Activated T-cell treated with anti-CD3 and anti-CD28 coated beads, Interleukin-2, amount 50 U/mL, for 72 hours (primary cell): Measurements from ENCODE around the gene CYTH4. TPM values are rescaled to one million over a fixed set of nuclear protein-coding genes. Genes with fewer than 3 reads are reported as not detected.
A peak's percentile ranks its signal among the peaks of the same experiment; 100 is the strongest.
"Not testable (repeated sequence)": the region's sequence is repeated elsewhere in the genome, so short reads cannot be mapped to it uniquely, and the experiment has no call there.

Experiments used
- ATAC-seq, 2 donors: fragments of 150-1000 bp; cut with Tn5 transposase; replicated peaks in 1 of 2; 2 replicates each; pipeline ENCODE4 v1.10.0; 2021; ENCODE audit warnings: moderate library complexity in 2 of 2, mild to moderate bottlenecking in 1 of 2
- DNase-seq, 2 donors: peaks; one replicate each; pipeline ENCODE4 v3.0.0; 2021 to 2022; ENCODE audit warnings: mixed read lengths in 1 of 2
- H3K27ac Mint-ChIP-seq: one replicate; pipeline ENCODE4 v1.8.0; 2022; ENCODE audit warnings: mild to moderate bottlenecking, moderate library complexity, mixed read lengths
- H3K27me3 Mint-ChIP-seq: one replicate; pipeline ENCODE4 v1.8.0; 2022; ENCODE audit warnings: low read depth, mixed read lengths
- H3K36me3 Mint-ChIP-seq, 2 donors: one replicate each; pipeline ENCODE4 v1.8.0; 2022; ENCODE audit warnings: mixed read lengths in 2 of 2, mild to moderate bottlenecking in 1 of 2; ENCODE audit not compliant: insufficient read depth in 2 of 2
- H3K4me1 Mint-ChIP-seq: one replicate; pipeline ENCODE4 v1.8.0; 2022; ENCODE audit warnings: low read depth, mixed read lengths
- H3K4me3 Mint-ChIP-seq, 2 donors: one replicate each; pipeline ENCODE4 v1.8.0; 2022; ENCODE audit warnings: mild to moderate bottlenecking in 2 of 2, mixed read lengths in 2 of 2, moderate library complexity in 2 of 2
- H3K9me3 Mint-ChIP-seq, 2 donors: one replicate each; pipeline ENCODE4 v1.8.0; 2022; ENCODE audit warnings: mixed read lengths in 2 of 2
- total RNA-seq, 2 donors: library from RNA; stranded (reverse); gene quantifications; one replicate each; pipeline ENCODE4 v1.2.3, GENCODE V29; 2022

CYTH4 gene
- 10 to 100 TPM; 71.9 to 87.5 TPM for total RNA-seq

- Mint-ChIP-seq H3K36me3 (peaks cover 6 to 16% of the 10 kb centered on the region in 2 donors), H3K4me1 (peaks cover 80% of the 10 kb centered on the region), H3K9me3 (no peaks in the 10 kb centered on the region), H3K27ac (peak within 1 kb of the TSS; percentile 98), H3K27me3 (peaks cover 8% of the 10 kb centered on the region), H3K4me3 (peak within 1 kb of the TSS; percentile 93)
- DNase-seq (peak; percentile 85 to 87), ATAC-seq (peak; percentile 90 to 93)
Measured at GRCh38 chr22:37282385-37282677, at the start of gene CYTH4. Gene CYTH4, plus strand, starts transcription at chr22:37282508. Its CDS starts 62 bp downstream, at chr22:37282570.

GRCh38 chr22:37233371-37233750 lies 48.9 kb upstream of the CYTH4 start:
- DNase-seq = not testable (repeated sequence)

GRCh38 chr22:37233751-37234631 lies 48.3 kb upstream of the CYTH4 start:
- ATAC-seq (no peak), DNase-seq (peak in 1 of 2 donors; percentile 13)
- H3K27me3 Mint-ChIP-seq = no peaks in the 10 kb centered on the region
- H3K9me3 Mint-ChIP-seq = no peaks in the 10 kb centered on the region
- H3K36me3 Mint-ChIP-seq = peaks cover 25 to 47% of the 10 kb centered on the region in 2 donors
- peaks cover 100% of the 10 kb centered on the region for H3K4me1 Mint-ChIP-seq
- peak overlapping the region; percentile 64 to 98 for H3K4me3 Mint-ChIP-seq
- H3K27ac Mint-ChIP-seq = peak overlapping the region; percentile 76

More at GRCh38 chr22:37233371-37233750, 48.9 kb upstream of the CYTH4 start:
- ATAC-seq, H3K9me3 Mint-ChIP-seq, H3K27me3 Mint-ChIP-seq: not testable (repeated sequence)
- Mint-ChIP-seq H3K36me3 (peaks cover 25 to 44% of the 10 kb centered on the region in 2 donors), H3K27ac (peak overlapping the region; percentile 71), H3K4me1 (peaks cover 100% of the 10 kb centered on the region), H3K4me3 (peak overlapping the region; percentile 64 to 98)

- H3K4me3 Mint-ChIP-seq = peak overlapping the region; percentile 64 to 98
- peaks cover 100% of the 10 kb centered on the region for H3K4me1 Mint-ChIP-seq
- no peak for DNase-seq
- ATAC-seq = no peak
- peak overlapping the region; percentile 76 for H3K27ac Mint-ChIP-seq
- H3K36me3 Mint-ChIP-seq = peaks cover 23 to 43% of the 10 kb centered on the region in 2 donors
- no peaks in the 10 kb centered on the region for H3K9me3 Mint-ChIP-seq
- H3K27me3 Mint-ChIP-seq = no peaks in the 10 kb centered on the region
Measured at GRCh38 chr22:37234736-37235711, 47.3 kb upstream of the CYTH4 start.

GRCh38 chr22:37235897-37236607 lies 46.3 kb upstream of the CYTH4 start:
- DNase-seq (no peak), ATAC-seq (no peak)
- no peaks in the 10 kb centered on the region for H3K9me3 Mint-ChIP-seq
- peaks cover 100% of the 10 kb centered on the region for H3K4me1 Mint-ChIP-seq
- H3K4me3 Mint-ChIP-seq = peak overlapping the region; percentile 64 to 98
- H3K27me3 Mint-ChIP-seq = no peaks in the 10 kb centered on the region
- H3K36me3 Mint-ChIP-seq = peaks cover 27 to 51% of the 10 kb centered on the region in 2 donors
- H3K27ac Mint-ChIP-seq = peak overlapping the region; percentile 76

- no peak for ATAC-seq
- no peak for DNase-seq
Measured at GRCh38 chr22:37237371-37238268, 44.7 kb upstream of the CYTH4 start.

GRCh38 chr22:37239336-37240239 lies 42.7 kb upstream of the CYTH4 start:
- Mint-ChIP-seq H3K36me3 (peaks cover 35 to 66% of the 10 kb centered on the region in 2 donors), H3K9me3 (no peaks in the 10 kb centered on the region), H3K4me3 (peak overlapping the region; percentile 73 to 98), H3K27ac (peak overlapping the region; percentile 83), H3K4me1 (peaks cover 87% of the 10 kb centered on the region), H3K27me3 (no peaks in the 10 kb centered on the region)
- DNase-seq = no peak
- no peak for ATAC-seq

More at GRCh38 chr22:37237371-37238268, 44.7 kb upstream of the CYTH4 start:
- H3K9me3 Mint-ChIP-seq = no peaks in the 10 kb centered on the region
- H3K27ac Mint-ChIP-seq = peak overlapping the region; percentile 78
- H3K4me1 Mint-ChIP-seq = peaks cover 100% of the 10 kb centered on the region
- peak overlapping the region; percentile 73 to 98 for H3K4me3 Mint-ChIP-seq
- H3K27me3 Mint-ChIP-seq = no peaks in the 10 kb centered on the region
- H3K36me3 Mint-ChIP-seq = peaks cover 35 to 65% of the 10 kb centered on the region in 2 donors

GRCh38 chr22:37240240-37240940 lies 41.9 kb upstream of the CYTH4 start:
- Mint-ChIP-seq H3K36me3 (peaks cover 33 to 60% of the 10 kb centered on the region in 2 donors), H3K27ac (peak overlapping the region; percentile 83), H3K9me3 (no peaks in the 10 kb centered on the region), H3K4me1 (peaks cover 87% of the 10 kb centered on the region), H3K27me3 (no peaks in the 10 kb centered on the region), H3K4me3 (peak overlapping the region; percentile 73 to 98)
- no peak for DNase-seq
- ATAC-seq = no peak

GRCh38 chr22:37240941-37241320 lies 41.4 kb upstream of the CYTH4 start:
- H3K4me3 Mint-ChIP-seq = peak overlapping the region; percentile 73 to 98
- no peaks in the 10 kb centered on the region for H3K27me3 Mint-ChIP-seq
- peak; percentile 21 to 29 for DNase-seq
- H3K4me1 Mint-ChIP-seq = peaks cover 82% of the 10 kb centered on the region
- ATAC-seq = no peak
- peak overlapping the region; percentile 83 for H3K27ac Mint-ChIP-seq
- no peaks in the 10 kb centered on the region for H3K9me3 Mint-ChIP-seq
- H3K36me3 Mint-ChIP-seq = peaks cover 33 to 55% of the 10 kb centered on the region in 2 donors

- peaks cover 28 to 48% of the 10 kb centered on the region in 2 donors for H3K36me3 Mint-ChIP-seq
- ATAC-seq (peak in 1 of 2 donors; percentile 16), DNase-seq (peak; percentile 64 to 73)
- peak overlapping the region; percentile 73 to 98 for H3K4me3 Mint-ChIP-seq
- H3K27me3 Mint-ChIP-seq = no peaks in the 10 kb centered on the region
- peak overlapping the region; percentile 14 for H3K27ac Mint-ChIP-seq
- H3K9me3 Mint-ChIP-seq = no peaks in the 10 kb centered on the region
- H3K4me1 Mint-ChIP-seq = peaks cover 76% of the 10 kb centered on the region
Measured at GRCh38 chr22:37241351-37242142, 40.8 kb upstream of the CYTH4 start.
